GM19239 (cell line): Measurements from ENCODE around the gene TFAP2D.

Experiments used
- DNase-seq: peaks from one replicate; pipeline ENCODE4 v3.0.0; 2011; ENCODE audit warnings: low spot score; ENCODE audit not compliant: insufficient read length
- FAIRE-seq: peaks from 2 replicates; lab custom pipeline; 2011; peaks lifted over from hg19 to GRCh38; lab: Jason Lieb, UNC

Gene TFAP2D

DNA sequence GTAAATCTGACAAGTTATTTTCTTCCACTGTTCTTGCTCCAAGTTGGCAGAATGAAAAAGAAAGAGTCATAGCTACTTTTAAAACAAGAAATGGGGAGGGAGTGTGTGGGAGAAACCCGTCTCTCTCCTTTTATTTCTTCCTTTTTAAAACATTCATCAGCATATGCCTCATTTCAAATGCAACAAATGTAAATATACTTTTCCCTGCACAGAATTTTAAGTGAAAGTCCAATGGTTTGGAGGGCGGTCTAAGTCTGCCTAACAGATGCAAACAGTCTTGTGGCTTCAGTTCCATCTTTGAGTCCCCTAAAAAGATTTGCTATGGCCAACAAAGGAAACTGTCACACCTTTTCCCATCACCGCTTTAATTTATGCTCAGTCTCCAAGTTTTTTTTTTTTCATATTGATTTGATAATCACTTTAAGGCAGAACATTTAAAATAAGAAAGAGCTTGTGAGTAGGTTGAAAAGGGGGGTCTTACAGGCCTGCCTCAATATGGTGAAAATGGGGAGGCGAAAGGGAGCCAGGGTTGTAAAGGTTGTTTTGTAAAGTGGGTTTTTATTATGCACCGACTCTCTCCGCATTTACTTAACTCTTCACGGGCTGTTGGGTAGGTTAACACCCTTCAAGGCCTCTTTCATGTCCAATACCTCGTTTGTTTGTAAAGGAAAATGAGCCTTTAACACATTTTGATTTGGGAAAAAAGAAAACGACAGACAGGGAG lies 4.6 kb downstream of the TFAP2D start:
- DNase-seq (no peak), FAIRE-seq (no peak)

DNA sequence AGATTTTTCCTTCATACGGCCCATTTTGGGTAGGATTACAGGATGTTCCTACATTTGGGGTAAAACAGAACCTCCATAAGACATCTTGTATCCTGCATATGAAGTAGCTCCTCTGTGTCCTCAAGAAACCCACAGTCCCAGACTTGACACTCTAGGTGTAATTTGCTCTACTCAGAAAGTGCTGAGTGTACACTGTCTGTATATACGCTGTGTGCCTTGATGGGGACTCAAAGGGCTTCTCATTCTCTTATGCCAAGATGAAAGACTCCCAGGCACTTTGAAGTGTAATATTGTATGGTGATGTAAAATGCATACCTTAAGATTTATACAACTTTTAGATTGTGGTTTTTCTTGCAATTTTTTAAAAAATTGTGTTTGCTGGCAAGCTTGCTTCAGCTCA lies 5.2 kb downstream of the TFAP2D start:
- DNase-seq (no peak), FAIRE-seq (no peak)

- FAIRE-seq (no peak), DNase-seq (no peak)
These were observed 7.3 kb downstream of the TFAP2D start for GRCh38 chr6:50720623-50721022.

GRCh38 chr6:50721978-50722377 lies 8.7 kb downstream of the TFAP2D start:
- FAIRE-seq (no peak), DNase-seq (no peak)

DNA sequence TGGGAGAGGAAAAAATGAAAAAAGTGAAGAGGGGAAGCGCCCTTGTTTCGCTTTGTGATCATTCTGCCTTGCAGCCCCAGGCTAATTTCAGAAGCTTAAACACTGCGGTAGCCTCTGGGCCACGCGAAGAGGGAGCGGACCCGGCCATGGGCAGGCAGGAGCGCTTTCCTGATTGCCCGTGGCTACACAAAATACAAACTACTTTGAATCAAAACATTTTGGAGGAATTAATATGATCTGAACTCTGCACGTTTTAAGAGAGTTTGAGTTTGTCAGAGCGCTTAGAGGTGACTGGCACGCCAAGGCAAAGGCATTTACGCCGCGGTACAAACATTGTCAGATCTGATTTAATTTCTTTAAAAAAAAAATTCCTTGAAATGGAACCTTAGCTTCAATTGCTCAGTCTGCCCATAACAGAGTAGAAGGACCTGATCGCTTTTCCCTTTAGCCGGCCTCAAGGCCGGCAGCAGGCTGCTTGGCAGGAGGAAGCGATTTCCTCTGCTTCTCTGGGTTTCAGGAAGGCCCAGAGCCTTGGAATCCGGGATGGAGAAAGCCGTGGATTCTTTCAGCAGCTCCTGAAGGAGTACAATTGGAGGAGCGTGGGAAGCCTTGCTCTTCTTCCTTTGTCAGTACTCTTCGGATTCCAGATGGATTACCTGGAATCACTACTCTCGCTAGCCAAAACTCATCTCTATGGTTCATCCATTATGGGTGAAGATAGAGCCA lies 9.7 kb downstream of the TFAP2D start:
- FAIRE-seq (no peak), DNase-seq (no peak)

DNA sequence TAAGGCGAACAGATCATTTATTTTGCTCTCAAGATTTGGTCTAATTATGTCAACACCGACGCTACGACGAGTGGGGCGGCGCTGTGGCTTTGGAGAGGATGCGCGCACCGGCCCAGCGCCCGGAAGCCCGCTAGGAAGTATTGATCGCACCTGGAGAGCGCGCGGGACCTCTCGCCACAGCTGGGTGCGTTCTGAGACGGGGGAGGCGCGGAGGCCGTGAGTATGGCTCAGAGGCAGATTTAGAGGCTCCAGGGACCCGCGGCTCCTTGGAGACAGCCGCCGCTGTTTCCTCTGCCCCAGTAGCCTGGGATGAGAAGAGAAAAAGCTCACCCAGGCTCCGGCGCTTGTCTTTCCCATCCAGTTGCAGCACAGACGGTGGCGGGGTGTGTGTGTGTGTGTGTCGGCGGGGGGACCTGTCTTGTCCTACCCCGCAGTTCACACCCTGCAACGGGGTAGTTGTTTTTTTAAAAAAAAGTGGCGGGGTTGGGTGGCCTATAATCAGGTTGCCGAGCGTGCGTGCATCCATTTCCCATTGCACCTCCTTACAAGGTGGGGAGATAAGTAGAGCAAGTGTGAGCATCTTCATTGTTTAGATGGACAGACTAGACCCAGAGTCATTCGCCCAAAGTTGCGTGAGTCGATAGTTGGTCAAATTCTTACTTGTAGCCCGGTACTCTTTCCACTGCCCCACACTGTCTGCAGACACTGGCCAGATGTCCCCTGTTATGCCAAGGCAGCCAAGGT lies 11.2 kb downstream of the TFAP2D start:
- FAIRE-seq: no peak
- DNase-seq: no peak

DNA sequence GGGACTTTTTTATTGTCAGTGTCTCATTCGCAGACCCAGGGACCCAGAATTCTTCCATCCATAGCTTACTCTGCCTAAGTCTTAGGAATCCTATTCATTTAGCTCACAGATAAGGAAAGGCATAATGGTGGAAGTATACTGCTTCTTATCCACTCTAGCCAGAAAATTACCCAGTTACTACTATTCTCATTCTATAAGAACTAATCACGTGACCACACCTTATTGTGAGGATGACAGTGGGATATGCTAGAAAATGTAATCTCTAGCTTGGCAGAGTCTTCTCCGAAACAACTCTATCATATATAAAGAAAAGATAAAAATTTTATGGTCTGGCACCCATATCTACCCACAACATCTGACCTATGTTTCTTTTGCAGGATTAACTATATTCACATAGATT lies 21.2 kb downstream of the TFAP2D start:
- no peak for FAIRE-seq
- no peak for DNase-seq

DNA sequence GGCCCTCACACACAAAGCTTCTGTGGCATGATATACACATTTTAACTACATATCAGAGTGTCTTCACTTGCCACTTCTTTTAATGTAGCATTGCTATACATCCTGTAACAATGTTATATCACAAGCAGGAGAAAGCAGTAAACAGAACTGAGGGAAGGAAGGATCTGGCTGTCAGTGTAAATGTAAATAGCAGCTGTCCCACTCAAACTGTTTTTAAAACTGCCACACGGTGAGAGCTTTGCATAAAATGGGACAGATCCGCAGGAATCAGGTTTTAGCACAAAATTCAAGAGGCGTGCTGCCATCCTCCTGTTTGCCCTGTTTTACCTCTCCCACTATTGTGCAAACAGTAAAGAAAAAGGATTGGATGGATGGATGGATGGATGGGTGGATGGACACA lies 28.8 kb downstream of the TFAP2D start:
- FAIRE-seq: no peak
- no peak for DNase-seq

GRCh38 chr6:50744976-50745375 lies 31.6 kb downstream of the TFAP2D start:
- no peak for FAIRE-seq
- no peak for DNase-seq

DNA sequence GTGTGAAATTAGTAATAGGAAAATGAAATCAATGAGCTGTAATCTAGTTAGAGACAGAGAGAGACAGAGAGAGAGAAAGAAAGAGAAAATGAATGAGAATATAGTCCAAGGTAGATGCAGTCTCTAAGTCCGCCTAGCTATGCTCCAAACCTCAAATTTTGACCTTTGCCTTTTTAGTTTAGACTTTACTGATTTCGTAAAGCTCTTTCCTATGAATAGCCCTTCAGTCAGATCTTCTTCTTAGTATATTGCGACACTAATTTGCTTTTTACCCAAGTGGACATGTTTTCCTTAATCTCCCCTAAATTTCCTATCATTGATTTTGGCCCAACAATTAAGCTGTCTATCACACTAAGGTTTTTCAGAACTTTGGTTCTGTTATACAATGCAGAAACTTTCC lies 49.5 kb downstream of the TFAP2D start:
- DNase-seq (no peak), FAIRE-seq (no peak)

- FAIRE-seq: no peak
- DNase-seq: no peak
These were observed 65.4 kb downstream of the TFAP2D start for GRCh38 chr6:50778696-50779095.

DNA sequence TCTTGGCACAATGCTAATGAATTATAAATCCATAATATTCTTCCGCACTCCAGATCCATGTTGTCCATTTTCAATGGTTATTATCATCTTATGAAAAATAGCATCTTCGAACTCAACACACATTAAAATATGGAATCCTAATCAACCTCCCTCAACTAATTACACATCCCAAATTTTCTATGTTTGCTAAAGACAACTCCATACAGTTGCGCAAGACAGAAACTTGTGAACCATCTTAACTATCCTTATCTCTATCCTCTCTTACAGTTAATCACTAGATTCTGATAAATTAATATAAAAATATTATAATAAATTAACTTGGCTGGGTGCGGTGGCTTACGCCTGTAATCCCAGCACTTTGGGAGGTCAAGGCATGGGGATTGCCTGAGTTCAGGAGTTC lies 67.1 kb downstream of the TFAP2D start:
- FAIRE-seq: no peak
- DNase-seq: no peak

DNA sequence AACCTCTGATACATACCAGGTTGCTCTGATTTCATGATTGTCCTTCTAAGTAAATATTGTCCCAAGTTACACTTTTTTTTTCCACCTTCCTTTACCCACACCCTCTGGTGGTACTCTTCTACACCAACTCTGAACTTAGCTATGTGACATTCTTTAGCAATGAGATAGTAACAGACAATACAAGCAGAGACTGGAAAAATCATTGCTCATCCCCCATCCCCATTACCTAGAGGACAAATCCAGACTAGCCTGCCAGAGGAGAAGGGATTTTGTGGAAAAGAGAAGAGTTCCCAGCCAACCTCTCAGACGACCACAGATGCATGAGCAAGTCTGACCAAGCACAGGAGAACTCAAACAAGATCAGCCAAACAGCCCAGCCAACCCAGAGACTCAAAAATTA lies 72.6 kb downstream of the TFAP2D start:
- no peak for FAIRE-seq
- no peak for DNase-seq

GRCh38 chr6:50791900-50792508 lies 78.7 kb downstream of the TFAP2D start:
- peak; percentile 76 for FAIRE-seq
- peak; percentile 12 for DNase-seq

- FAIRE-seq: no peak
- DNase-seq: no peak
These were observed 79.4 kb downstream of the TFAP2D start for GRCh38 chr6:50792771-50793170.

DNA sequence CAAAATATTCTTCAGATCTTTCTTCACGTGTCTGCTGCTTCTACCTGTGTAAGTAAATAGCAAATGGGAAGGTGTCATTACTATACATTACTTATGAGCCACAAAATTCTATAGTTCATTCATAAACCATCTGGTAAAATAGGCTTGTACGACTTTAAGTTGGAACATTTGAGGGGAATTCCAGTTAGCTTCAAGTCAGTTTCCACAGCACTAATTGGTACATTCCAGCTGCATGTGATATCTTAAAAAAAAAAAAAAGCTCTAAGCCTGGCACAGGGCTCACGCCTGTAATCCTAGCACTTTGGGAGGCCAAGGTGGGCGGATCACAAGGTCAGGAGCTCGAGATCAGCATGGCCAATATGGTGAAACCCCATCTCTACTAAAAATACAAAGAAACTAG lies 82.2 kb downstream of the TFAP2D start:
- FAIRE-seq: no peak

DNA sequence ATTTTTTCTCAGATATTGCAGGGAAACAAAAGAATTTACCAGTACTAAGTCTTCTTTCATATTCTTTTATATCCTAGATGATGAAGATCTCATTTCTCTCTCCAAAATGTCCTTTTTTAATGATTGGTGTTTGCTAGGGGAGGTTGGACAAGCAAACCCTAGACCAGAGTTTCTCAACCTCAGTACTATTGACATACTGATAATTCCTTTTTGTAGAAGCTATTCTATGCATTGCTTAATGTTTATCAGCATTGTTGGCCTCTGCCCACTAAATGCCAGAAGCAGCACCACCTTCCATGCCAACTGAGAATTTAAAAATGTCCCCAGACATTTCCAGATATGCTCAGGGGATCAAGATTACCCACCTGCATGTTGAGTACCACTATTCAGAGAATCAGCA lies 91.0 kb downstream of the TFAP2D start:
- FAIRE-seq (no peak), DNase-seq (no peak)

More for the DNA sequence above, 82.2 kb downstream of the TFAP2D start:
- no peak for DNase-seq

- FAIRE-seq: no peak
These were observed 93.7 kb downstream of the TFAP2D start for GRCh38 chr6:50807035-50807434.

GRCh38 chr6:50815436-50816114 lies 102.2 kb downstream of the TFAP2D start:
- no peak for FAIRE-seq
- DNase-seq: no peak

More at GRCh38 chr6:50807035-50807434, 93.7 kb downstream of the TFAP2D start:
- DNase-seq: no peak

GRCh38 chr6:50816115-50816675 lies 102.9 kb downstream of the TFAP2D start:
- peak; percentile 93 for FAIRE-seq
- DNase-seq: peak; percentile 54
